Erythroblast (primary cell): ENCODE data around the gene GRIFIN.

Experiments used
- GATA1 ChIP-seq: IDR thresholded peaks from 2 replicates; pipeline ENCODE4 v1.6.1; 2011; ENCODE audit warnings: low read depth, mild to moderate bottlenecking, control low read depth, low read length, moderate library complexity
- POLR2A ChIP-seq: IDR thresholded peaks from 2 replicates; pipeline ENCODE4 v1.6.1; 2011; ENCODE audit warnings: mild to moderate bottlenecking, low read length

DNA sequence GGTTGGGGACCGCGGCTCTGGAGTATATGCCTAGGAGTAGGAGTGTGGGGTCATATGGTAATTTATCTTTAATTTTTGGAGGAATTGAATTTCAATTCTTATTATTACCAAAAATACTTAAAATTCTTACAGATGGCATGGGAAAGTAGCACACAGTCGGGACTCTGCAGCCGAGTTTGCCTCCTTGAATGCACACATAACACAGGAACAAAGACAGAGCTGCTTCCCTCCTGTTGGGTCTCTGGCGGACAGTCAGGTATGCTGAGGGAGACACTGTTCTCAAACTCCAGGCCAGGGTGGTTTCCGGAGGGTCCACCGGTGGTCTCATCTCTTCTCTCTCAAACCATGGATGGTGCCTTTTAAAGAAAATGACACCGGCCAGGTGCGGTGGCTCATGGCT is 32.7 kb downstream of the GRIFIN start:
- TF ChIP-seq POLR2A, result no peak
- TF ChIP-seq GATA1, result no peak
